ENCODE results near the gene SOD2.
"Not testable (repeated sequence)": the region's sequence is repeated elsewhere in the genome, so short reads cannot be mapped to it uniquely, and the experiment has no call there.

Gene SOD2

DNA sequence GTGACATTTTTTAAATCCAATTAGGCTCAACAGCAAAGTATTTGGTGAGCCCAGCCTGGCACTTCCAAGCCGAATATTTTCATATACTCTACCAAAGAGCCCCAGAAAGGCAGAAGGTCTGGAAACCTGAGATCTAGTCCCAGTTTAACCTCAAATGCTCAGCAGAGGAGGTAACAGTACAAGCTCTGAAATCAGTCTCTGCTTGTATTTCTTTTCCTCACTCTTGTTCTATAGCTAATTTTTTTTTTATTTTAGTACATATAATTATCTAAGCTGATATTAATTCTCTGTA, 9.1 kb downstream of the SOD2 start:
- DNase-seq (ENCODE audit: low read depth in 4 of 4, low spot score in 1 of 4), result no peak

DNA sequence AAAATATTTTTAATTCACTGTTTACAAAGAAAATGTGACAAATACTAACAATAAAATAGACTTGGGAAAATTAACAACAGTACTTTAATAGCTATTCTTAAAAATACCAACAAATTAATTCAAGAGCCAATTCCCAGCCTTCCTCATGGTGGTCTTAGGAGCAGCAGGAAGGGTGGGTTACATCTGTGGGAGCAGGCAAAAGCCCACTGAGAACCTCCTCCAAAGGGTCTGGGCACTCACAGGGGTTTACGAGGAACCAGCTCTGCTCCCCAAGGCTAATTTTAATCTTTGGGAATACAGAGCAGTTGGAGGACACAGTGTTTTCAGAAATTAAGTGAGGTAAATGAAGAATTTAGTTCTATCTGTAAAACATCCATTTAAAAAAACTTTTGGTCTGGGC, 10.2 kb downstream of the SOD2 start:
- DNase-seq (ENCODE audit: low read depth in 4 of 4, low spot score in 1 of 4), result no peak

DNA sequence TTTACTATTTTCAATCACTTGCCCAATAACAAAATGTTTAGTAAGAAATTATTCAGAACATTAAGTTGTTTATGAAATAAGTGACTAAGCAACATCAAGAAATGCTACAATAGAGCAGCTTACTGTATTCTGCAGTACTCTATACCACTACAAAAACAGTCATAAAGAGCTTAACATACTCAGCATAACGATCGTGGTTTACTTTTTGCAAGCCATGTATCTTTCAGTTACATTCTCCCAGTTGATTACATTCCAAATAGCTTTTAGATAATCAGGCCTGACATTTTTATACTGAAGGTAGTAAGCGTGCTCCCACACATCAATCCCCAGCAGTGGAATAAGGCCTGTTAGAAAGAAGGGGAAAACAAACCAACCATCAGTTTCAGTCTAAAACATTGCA, 10.7 kb downstream of the SOD2 start:
- no peak for DNase-seq (ENCODE audit: low read depth in 4 of 4, low spot score in 1 of 4)

- DNase-seq (ENCODE audit: low read depth in 4 of 4, low spot score in 1 of 4), result no peak
Observed at GRCh38 chr6:159681191-159681880, 11.7 kb downstream of the SOD2 start.

DNA sequence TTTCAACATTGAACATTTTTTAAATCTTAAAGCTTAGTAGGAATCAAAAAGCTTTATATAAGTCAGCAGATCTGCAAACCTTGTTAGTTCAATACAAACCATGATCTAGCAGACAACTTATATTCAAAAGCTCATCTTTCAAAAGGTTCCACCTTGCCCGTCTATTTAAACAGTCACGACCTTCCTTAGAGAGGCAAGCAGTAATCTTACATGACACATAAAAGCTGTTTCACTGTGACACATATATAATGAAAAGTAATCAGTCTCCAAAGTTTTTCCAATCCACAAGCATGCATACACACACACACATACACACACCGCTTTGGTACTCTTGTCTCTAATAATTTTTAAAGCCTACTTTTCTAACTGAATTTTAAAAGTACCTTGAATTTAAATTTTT, 12.9 kb downstream of the SOD2 start:
- DNase-seq (ENCODE audit: low read depth in 4 of 4, low spot score in 1 of 4), result no peak

- DNase-seq (ENCODE audit: low read depth in 4 of 4, low spot score in 1 of 4), result peak in 1 of 4 experiments; percentile 34
Observed at GRCh38 chr6:159679091-159680077, 13.7 kb downstream of the SOD2 start.

DNA sequence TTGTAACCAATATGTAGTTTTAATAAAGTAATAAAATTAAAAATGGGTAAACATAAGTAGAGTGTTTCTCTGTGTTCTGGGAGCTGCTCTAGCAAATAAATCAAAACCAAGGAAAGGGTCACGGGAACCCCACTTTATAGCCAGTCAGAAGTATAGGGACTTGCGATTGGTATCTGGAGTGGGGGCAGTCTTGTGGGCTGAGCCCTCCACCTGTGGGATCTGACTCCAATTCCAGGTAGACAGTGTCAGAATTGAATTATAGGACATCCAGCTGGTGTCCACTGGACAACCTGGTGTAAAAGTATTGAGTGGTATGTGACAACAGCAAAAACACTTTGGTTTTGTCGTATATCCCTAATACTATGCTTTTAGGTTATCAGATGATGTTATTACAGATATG, 14.5 kb downstream of the SOD2 start:
- no peak for DNase-seq (ENCODE audit: low read depth in 4 of 4, low spot score in 1 of 4)

GRCh38 chr6:159677506-159678165, 15.4 kb downstream of the SOD2 start:
- DNase-seq (ENCODE audit: low read depth in 4 of 4, low spot score in 1 of 4), result no peak

- DNase-seq (ENCODE audit: low read depth in 4 of 4, low spot score in 1 of 4), result no peak
Observed at GRCh38 chr6:159676890-159677505, 16.0 kb downstream of the SOD2 start.

DNA sequence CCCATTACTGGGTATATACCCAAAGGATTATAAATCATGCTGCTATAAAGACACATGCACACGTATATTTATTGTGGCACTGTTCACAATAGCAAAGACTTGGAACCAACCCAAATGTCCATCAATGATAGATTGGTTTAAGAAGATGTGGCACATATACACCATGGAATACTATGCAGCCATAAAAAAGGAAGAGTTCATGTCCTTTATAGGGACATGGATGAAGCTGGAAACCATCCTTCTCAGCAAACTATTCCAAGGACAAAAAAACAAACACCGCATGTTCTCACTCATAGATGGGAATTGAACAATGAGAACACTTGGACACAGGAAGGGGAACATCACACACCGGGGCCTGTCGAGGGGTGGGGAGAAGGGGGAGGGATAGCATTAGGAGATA, 16.8 kb downstream of the SOD2 start:
- DNase-seq (ENCODE audit: low read depth in 4 of 4, low spot score in 1 of 4), result not testable (repeated sequence)

DNA sequence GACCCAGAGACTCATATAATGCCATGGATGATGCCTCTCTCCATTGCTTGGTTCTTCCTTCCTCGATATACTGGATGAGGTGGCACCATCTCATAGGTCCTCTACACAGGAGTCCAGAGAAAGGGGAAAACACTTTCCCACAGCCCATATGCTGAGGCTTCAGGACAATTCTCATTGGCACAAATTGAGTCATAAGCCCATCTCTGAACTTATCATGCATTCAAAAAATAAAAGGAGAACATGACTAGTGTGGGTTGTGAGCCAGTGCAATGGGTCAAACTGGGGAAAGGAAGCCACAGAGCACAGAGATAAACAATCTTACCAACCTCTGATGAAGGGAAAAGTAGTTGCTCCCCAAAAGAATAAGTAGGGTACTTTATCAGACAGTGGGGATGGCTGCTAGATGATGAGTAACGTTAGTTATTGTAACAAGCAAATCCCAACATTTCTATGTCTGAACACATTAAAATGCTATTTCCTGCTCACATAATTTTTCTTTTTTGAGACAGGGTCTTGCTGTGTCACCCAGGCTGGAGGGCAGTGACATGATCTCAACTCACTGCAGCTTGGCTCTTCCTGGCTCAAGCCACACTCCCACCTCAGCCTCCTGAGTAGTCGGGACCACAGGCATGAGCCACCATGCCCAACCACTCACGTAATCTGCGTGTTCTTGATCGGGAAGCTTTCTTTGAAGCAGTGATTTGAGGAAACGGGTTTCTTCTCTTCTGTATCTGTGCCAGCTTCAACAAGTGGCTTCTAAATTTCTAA, 27.0 kb downstream of the SOD2 start:
- no peak for DNase-seq (ENCODE audit: low read depth in 4 of 4, low spot score in 1 of 4)

GRCh38 chr6:159663368-159663889, 29.6 kb downstream of the SOD2 start:
- not testable (repeated sequence) for DNase-seq (ENCODE audit: low read depth in 4 of 4, low spot score in 1 of 4)

DNA sequence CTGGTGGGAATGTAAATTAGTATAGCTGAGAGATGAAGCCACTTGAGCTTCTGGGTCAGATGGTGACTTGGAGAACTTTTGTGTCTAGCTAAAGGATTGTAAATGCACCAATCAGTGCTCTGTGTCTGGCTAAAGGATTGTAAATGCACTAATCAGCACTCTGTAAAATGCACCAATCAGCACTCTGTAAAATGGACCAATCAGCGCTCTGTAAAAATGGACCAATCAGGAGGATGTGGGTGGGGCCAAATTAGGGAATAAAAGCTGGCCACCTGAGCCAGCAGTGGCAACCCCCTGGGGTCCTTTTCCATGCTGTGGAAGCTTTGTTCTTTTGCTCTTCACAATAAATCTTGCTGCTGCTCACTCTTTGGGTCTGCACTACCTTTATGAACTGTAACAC, 31.1 kb downstream of the SOD2 start:
- not testable (repeated sequence) for DNase-seq (ENCODE audit: low read depth in 4 of 4, low spot score in 1 of 4)

GRCh38 chr6:159655409-159655988, 37.5 kb downstream of the SOD2 start:
- no peak for DNase-seq (ENCODE audit: low read depth in 4 of 4, low spot score in 1 of 4)

DNA sequence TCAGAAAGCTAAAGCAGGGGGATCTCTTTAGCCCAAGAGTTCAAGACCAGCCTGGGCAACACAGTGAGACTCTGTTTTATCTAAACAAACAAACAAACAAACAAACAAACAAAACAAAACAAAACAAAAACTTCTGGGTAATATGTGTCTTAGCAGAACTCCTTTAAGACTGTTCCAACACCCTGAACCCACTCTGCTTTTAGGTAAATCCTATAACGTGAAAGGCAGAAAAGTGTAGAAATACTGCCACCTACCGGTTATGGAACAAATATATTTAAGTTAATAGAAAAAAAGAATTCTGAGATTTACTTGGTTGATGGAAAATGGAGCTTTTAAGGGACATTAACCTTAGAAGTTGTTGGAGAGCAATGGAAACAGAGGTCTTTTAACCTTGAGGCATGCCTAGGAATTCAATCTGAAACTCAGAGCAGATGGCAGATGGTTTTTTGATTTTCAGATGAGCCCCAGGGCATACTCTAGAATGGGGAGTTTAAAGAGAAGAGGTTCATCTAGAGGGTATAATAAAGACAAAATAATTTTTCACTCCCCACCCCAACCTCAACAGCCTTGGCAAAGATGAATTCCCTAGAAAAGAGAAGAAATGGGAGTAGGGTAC, 38.5 kb downstream of the SOD2 start:
- no peak for DNase-seq (ENCODE audit: low read depth in 4 of 4, low spot score in 1 of 4)

GRCh38 chr6:159650314-159650713, 42.7 kb downstream of the SOD2 start:
- no peak for DNase-seq (ENCODE audit: low read depth in 4 of 4, low spot score in 1 of 4)

DNA sequence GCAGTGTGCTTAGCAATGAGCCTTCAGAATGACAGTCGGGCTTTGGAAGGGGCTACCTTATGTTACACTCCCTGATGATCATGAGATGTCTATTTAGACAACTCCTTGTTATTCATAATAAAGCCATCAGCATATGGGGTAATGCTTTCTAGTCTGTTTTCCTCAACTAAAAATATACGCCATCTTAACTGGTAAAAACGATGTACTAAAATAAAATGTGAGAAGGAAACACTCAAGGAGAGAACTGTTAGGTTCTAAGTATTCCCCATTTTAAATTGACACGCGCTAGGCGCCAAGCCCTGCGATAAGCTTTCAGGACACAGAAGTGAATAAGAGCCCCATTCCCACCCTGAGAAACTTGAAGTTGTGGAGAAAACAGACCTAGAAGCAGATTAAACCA, 43.6 kb downstream of the SOD2 start:
- no peak for DNase-seq (ENCODE audit: low read depth in 4 of 4, low spot score in 1 of 4)

DNA sequence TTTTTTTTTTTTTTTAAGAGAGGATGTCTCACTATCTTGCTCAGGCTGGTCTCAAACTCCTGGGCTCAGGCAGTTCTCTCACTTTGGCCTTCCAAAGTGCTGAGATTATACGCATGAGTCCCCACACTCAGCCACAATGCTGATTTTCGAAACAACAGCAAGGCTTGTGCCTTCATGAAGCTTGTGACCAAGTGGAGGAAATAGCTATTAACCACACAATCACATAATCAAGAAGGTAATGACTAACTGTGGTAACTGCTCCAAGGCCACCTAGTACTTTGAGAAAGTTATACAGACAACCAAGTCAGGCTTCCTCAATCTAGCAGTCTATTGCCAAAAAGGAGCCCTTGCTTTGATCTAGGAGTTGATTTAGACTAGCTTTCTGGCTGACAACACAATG, 46.3 kb downstream of the SOD2 start:
- no peak for DNase-seq (ENCODE audit: low read depth in 4 of 4, low spot score in 1 of 4)

DNA sequence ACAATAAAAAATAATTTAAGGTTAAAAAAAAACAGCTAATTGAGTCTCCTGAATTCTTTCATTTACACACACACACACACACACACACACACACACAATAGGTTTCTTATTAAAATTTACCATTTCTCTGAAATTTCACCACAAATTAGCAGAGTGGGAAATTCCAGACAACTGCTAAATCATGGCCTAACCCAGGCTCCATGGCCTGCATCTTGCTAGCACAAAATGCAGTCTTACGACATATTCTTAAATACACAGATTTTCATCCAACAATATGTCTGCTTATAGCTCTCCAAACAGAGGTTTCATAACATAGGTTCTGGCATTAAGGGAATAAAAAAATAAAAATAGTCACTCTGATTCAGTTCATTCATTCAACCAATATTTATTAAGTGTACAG, 46.9 kb downstream of the SOD2 start:
- no peak for DNase-seq (ENCODE audit: low read depth in 4 of 4, low spot score in 1 of 4)

- no peak for DNase-seq (ENCODE audit: low read depth in 4 of 4, low spot score in 1 of 4)
Observed at GRCh38 chr6:159645640-159646039, 47.4 kb downstream of the SOD2 start.

All from stimulated activated CD4-positive, alpha-beta T cell treated with anti-CD3 and anti-CD28 coated beads, Interleukin-1b, Interleukin-23, amount 100 ng/mL, for 24 hours (primary cell).